ENCODE measurements around the gene SFTA2. TPM values are rescaled to one million over a fixed set of nuclear protein-coding genes. Genes with fewer than 3 reads are reported as not detected.
"Not testable (repeated sequence)": the region's sequence is repeated elsewhere in the genome, so short reads cannot be mapped to it uniquely, and the experiment has no call there.

SFTA2 gene
- total RNA-seq, 2 experiments from 2014 or later = not detected

DNA sequence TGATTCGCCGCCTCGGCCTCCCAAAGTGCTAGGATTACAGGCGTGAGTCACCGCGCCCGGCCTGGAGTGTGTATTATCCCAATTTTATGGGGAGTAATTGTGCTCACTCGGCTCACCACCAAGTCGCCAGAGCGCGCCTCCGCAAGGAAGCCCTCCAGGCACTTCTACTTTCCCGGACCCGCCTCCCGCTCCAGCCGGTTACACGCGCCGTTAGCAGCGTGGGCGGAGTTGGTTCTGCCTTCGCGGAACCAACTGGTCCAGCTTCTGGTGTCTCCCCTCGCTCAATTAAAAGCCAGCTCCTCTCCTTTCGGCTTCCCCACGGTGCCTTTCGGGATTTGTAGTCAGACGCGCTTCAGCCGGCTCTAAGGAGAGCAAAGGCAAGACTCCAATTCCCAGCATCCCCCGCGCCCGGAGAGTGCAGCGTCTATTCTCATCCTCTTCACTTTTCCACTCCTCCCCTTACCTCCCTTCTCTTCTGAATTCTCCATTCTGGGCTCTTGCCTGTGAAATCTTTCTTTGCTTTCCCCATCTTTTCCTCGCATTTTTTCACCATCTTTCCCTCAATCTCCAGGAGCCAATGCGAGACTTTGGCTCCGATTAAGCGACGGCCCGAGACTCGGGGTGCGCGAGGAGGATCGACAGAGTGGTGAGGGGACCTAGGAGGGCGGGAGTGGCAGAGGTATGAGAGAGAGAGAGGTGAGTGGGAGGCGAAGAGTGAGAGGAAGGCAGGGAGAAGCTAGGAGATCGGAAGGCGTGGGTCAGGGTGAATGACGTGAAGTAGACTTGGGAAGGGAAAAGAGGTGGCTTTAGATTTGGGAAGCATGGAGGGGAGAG is 24.0 kb downstream of the SFTA2 start, which contains the start of gene GTF2H4:
Gene GTF2H4 (plus strand): TSS at position 450 of the 834 bp plus-strand sequence.
- intact Hi-C loops (cut with micrococcal nuclease) = loop anchor here (1.0 to 2.0 kb wide), 3 partner anchors 23 to 291 kb away; partner anchors contain the start of genes DDR1, MDC1, MRPS18B and PPP1R10
- peak; percentile 98 for DNase-seq
- Mint-ChIP-seq H3K36me3 (ENCODE audit: low read depth) (peaks cover 13% of the 10 kb centered on the region), H3K4me3 (peak within 1 kb of the TSS; percentile 99), H3K4me1 (ENCODE audit: low read depth) (peaks cover 17% of the 10 kb centered on the region), H3K27me3 (ENCODE audit: low read depth) (no peaks in the 10 kb centered on the region), H3K9me3 (no peaks in the 10 kb centered on the region), H3K27ac (peak within 1 kb of the TSS; percentile 78)
- CTCF ChIA-PET = interaction anchor here (1.2 to 1.4 kb wide), 2 partner anchors 79 to 172 kb away, joined by 4 read pairs; no protein-coding TSS in a partner anchor

DNA sequence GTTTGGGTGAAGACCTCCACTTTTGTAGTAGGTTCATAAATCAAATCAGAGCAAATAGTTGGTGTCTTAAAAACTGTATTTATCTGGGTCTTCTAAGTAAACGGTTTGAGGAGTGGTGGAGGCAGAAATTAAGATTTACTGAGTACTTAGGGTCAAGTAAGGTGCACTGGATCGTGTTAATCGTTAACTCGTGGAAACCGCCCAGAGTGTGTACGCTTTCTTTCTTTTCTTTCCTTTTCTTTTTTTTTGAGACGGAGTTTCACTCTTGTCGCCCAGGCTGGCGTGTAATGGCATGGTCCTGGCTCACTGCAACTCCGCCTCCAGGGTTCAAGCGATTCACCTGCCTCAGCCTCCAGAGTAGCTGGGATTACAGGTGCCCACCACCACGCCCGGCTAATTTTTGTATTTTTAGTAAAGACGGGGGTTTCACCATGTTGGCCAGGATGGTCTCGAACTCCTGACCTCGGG is 24.6 kb downstream of the SFTA2 start:
- intact Hi-C loops (cut with micrococcal nuclease); H3K27me3 Mint-ChIP-seq (ENCODE audit: low read depth): not testable (repeated sequence)
- peak overlapping the region; percentile 99 for H3K4me3 Mint-ChIP-seq

DNA sequence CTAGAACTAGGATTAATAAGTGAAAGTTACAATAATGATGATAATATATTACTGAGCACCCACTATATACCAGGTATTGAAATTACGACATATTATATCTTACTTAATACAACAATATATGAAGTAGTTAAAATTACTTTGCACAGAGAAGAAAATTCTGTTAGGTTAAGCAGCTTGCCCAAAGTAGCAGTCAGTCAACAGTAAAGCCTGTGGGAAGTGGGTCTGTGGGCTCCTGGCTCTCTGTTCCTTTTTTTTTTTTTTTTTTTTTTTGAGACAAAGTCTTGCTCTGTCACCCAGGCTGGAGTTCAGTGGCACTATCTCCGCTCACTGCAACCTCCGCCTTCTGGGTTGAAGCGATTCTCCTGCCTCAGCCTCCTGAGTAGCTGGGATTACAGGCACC is 28.7 kb downstream of the SFTA2 start:
- peaks cover 4% of the 10 kb centered on the region for H3K36me3 Mint-ChIP-seq (ENCODE audit: low read depth)
- no peak overlapping the region for H3K4me3 Mint-ChIP-seq
- H3K9me3 Mint-ChIP-seq = no peaks in the 10 kb centered on the region
- H3K27ac Mint-ChIP-seq = no peak overlapping the region
- CTCF ChIA-PET = interaction anchor here (0.9 kb wide), 1 partner anchor 20 kb away, joined by 4 read pairs; no protein-coding TSS in a partner anchor
- intact Hi-C loops (cut with micrococcal nuclease) = no loop called here
- H3K27me3 Mint-ChIP-seq (ENCODE audit: low read depth) = no peaks in the 10 kb centered on the region
- no peak for DNase-seq
- H3K4me1 Mint-ChIP-seq (ENCODE audit: low read depth) = peaks cover 16% of the 10 kb centered on the region

More for the DNA sequence above, 24.6 kb downstream of the SFTA2 start:
- not testable (repeated sequence) for H3K27ac Mint-ChIP-seq; DNase-seq; H3K36me3 Mint-ChIP-seq (ENCODE audit: low read depth); H3K9me3 Mint-ChIP-seq
- CTCF ChIA-PET = interaction anchor here (0.6 to 1.7 kb wide), 3 partner anchors 172 to 551 kb away, joined by 4 to 5 read pairs (median 4); no protein-coding TSS in a partner anchor
- peaks cover 17% of the 10 kb centered on the region for H3K4me1 Mint-ChIP-seq (ENCODE audit: low read depth)

DNA sequence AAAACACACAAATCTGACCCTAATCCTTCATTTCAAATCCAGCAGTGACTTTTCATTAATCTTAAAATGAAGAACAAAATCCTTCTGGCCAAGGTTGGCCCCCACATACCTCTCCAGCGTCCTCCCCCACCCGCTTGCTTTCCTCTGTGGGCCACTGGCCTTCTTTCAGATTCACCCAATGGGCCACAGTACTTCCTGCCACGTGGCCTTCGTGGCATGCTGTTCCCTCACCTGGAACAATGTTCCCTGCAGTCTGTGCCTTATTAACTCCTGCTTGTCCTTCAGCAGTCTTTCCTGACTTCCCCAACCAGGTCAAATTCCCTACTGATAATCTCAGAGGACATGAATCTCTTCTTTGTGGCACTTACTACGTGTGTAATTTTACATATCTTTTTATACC is 29.3 kb downstream of the SFTA2 start:
- Mint-ChIP-seq H3K4me3 (no peak overlapping the region), H3K27me3 (ENCODE audit: low read depth) (no peaks in the 10 kb centered on the region), H3K27ac (no peak overlapping the region), H3K4me1 (ENCODE audit: low read depth) (peaks cover 11% of the 10 kb centered on the region), H3K9me3 (no peaks in the 10 kb centered on the region), H3K36me3 (ENCODE audit: low read depth) (peaks cover 4% of the 10 kb centered on the region)
- CTCF ChIA-PET = no interaction called here
- intact Hi-C loops (cut with micrococcal nuclease) = no loop called here
- no peak for DNase-seq

DNA sequence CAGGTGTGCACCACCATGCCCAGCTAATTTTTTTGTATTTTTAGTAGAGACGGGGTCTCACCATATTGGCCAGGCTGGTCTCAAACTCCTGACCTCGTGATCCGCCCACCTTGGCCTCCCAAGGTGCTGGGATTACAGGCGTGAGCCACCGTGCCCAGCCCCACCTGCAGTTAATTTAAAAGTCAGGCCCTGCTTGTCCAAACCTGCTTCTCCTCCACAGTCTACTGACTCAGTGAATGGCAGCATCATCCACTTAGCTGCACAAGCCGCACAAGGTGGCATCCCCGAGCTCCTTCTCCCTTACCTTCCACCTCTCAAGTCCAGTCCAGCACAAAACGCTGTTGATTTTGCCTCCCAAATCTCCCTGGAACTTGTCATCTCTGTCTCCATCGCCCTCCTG is 29.8 kb downstream of the SFTA2 start:
- H3K36me3 Mint-ChIP-seq (ENCODE audit: low read depth); CTCF ChIA-PET; H3K27me3 Mint-ChIP-seq (ENCODE audit: low read depth); H3K9me3 Mint-ChIP-seq; intact Hi-C loops (cut with micrococcal nuclease); H3K27ac Mint-ChIP-seq; H3K4me3 Mint-ChIP-seq; DNase-seq: not testable (repeated sequence)
- H3K4me1 Mint-ChIP-seq (ENCODE audit: low read depth) = peaks cover 11% of the 10 kb centered on the region

DNA sequence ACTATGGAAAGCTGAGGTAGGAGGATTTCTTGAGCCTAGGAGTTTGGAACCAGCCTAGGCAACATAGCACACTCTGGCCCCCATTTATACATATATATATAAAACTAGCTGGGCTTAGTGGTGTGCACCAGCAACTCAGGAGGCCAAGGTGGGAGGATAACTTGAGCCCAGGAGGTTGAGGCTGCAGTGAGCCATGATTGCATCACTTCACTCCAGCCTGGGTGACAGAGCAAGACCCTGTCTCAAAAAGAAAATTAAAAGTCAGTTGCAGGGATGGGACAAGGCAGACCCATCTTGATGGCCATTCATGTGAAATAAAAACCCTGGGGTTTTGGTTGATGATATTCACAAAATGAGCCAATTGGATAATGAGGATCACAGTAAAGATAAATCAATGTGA is 30.5 kb downstream of the SFTA2 start:
- DNase-seq = no peak
- CTCF ChIA-PET = no interaction called here
- no peak overlapping the region for H3K27ac Mint-ChIP-seq
- no peak overlapping the region for H3K4me3 Mint-ChIP-seq
- peaks cover 4% of the 10 kb centered on the region for H3K36me3 Mint-ChIP-seq (ENCODE audit: low read depth)
- intact Hi-C loops (cut with micrococcal nuclease) = no loop called here
- peaks cover 11% of the 10 kb centered on the region for H3K4me1 Mint-ChIP-seq (ENCODE audit: low read depth)
- no peaks in the 10 kb centered on the region for H3K9me3 Mint-ChIP-seq
- no peaks in the 10 kb centered on the region for H3K27me3 Mint-ChIP-seq (ENCODE audit: low read depth)

DNA sequence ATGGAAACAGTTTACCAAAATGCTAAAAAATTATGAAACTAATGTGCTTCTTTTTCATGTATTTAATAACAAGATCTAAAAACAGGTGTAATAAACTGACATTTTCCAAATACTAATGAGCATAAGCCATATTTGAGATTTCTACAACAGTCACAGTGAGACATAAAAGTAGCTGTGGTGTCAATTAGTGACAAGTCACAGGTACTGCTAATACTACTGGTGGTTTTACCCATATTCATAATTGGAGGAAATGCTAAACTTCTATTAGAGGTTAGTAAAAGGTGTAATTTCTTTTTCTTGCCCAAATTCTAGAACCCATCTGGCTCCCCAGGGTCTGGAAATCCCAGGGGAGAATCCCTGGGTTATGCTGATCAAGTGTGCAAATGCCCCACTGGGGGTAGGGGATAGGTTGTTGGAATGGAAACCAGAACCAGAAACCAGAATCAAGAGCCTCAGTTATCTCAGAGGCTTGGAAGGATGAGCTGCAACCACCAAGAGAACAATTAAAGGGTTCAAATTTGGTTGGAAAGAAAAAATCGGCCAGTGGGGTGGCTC is 31.0 kb downstream of the SFTA2 start:
- Mint-ChIP-seq H3K4me1 (ENCODE audit: low read depth) (peaks cover 11% of the 10 kb centered on the region), H3K9me3 (no peaks in the 10 kb centered on the region), H3K4me3 (no peak overlapping the region), H3K27ac (no peak overlapping the region), H3K36me3 (ENCODE audit: low read depth) (peaks cover 4% of the 10 kb centered on the region), H3K27me3 (ENCODE audit: low read depth) (no peaks in the 10 kb centered on the region)
- DNase-seq = peak; percentile 50
- CTCF ChIA-PET = interaction anchor here (0.7 kb wide), 1 partner anchor 451 kb away, joined by 3 read pairs; no protein-coding TSS in a partner anchor
- intact Hi-C loops (cut with micrococcal nuclease) = no loop called here

DNA sequence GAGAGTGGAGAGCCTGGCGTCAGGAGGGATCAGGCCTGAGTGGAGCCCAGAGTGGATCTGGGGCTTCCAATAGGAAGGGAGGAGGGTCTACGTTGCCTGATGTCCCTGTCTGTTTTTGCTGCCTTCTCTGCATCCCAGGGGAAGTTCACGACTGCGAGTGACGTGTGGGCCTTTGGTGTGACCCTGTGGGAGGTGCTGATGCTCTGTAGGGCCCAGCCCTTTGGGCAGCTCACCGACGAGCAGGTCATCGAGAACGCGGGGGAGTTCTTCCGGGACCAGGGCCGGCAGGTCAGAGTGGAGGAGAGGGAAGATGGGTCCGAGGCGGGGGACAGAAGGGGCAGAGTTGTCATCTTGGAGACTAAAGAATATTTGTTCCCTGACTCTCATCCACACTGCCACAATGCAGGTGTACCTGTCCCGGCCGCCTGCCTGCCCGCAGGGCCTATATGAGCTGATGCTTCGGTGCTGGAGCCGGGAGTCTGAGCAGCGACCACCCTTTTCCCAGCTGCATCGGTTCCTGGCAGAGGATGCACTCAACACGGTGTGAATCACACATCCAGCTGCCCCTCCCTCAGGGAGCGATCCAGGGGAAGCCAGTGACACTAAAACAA is 33.1 kb downstream of the SFTA2 start:
- H3K4me3 Mint-ChIP-seq = no peak overlapping the region
- H3K4me1 Mint-ChIP-seq (ENCODE audit: low read depth) = peaks cover 11% of the 10 kb centered on the region
- CTCF ChIA-PET = interaction anchor here (0.8 kb wide), 1 partner anchor 70 kb away, joined by 4 read pairs; no protein-coding TSS in a partner anchor
- no peak for DNase-seq
- H3K9me3 Mint-ChIP-seq = no peaks in the 10 kb centered on the region
- H3K36me3 Mint-ChIP-seq (ENCODE audit: low read depth) = peaks cover 4% of the 10 kb centered on the region
- no peaks in the 10 kb centered on the region for H3K27me3 Mint-ChIP-seq (ENCODE audit: low read depth)
- no peak overlapping the region for H3K27ac Mint-ChIP-seq
- intact Hi-C loops (cut with micrococcal nuclease) = no loop called here

DNA sequence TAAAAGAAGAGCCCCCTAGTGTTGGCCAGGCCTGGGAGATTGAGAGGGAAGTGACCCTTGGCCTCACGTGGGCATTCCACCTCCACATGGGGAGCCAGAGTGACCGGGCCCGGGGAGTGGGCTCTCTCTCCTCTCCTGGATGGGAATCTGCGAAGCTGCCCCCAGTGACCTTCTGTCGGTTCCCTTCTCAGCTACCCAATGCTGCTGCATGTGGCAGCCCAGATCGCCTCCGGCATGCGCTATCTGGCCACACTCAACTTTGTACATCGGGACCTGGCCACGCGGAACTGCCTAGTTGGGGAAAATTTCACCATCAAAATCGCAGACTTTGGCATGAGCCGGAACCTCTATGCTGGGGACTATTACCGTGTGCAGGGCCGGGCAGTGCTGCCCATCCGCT is 34.1 kb downstream of the SFTA2 start:
- Mint-ChIP-seq H3K36me3 (ENCODE audit: low read depth) (peaks cover 4% of the 10 kb centered on the region), H3K4me1 (ENCODE audit: low read depth) (peaks cover 11% of the 10 kb centered on the region), H3K27ac (no peak overlapping the region), H3K4me3 (no peak overlapping the region), H3K9me3 (no peaks in the 10 kb centered on the region), H3K27me3 (ENCODE audit: low read depth) (no peaks in the 10 kb centered on the region)
- DNase-seq = no peak
- CTCF ChIA-PET = interaction anchor here (0.7 kb wide), 1 partner anchor 18 kb away, joined by 3 read pairs; no protein-coding TSS in a partner anchor
- intact Hi-C loops (cut with micrococcal nuclease) = no loop called here

DNA sequence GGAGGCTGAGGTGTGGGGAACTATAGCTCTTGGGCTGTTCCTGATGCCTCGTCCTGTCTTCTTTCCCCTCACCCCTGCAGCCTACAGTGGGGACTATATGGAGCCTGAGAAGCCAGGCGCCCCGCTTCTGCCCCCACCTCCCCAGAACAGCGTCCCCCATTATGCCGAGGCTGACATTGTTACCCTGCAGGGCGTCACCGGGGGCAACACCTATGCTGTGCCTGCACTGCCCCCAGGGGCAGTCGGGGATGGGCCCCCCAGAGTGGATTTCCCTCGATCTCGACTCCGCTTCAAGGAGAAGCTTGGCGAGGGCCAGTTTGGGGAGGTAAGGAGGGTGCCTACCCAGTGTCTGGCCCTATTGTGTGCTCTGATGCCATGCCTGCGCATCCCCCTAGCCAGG is 35.4 kb downstream of the SFTA2 start:
- Mint-ChIP-seq H3K4me1 (ENCODE audit: low read depth) (peaks cover 11% of the 10 kb centered on the region), H3K4me3 (no peak overlapping the region), H3K27ac (no peak overlapping the region), H3K9me3 (no peaks in the 10 kb centered on the region), H3K27me3 (ENCODE audit: low read depth) (no peaks in the 10 kb centered on the region), H3K36me3 (ENCODE audit: low read depth) (peaks cover 4% of the 10 kb centered on the region)
- intact Hi-C loops (cut with micrococcal nuclease) = no loop called here
- DNase-seq = no peak
- CTCF ChIA-PET = interaction anchor here (1.4 kb wide), 1 partner anchor 191 kb away, joined by 4 read pairs; no protein-coding TSS in a partner anchor

DNA sequence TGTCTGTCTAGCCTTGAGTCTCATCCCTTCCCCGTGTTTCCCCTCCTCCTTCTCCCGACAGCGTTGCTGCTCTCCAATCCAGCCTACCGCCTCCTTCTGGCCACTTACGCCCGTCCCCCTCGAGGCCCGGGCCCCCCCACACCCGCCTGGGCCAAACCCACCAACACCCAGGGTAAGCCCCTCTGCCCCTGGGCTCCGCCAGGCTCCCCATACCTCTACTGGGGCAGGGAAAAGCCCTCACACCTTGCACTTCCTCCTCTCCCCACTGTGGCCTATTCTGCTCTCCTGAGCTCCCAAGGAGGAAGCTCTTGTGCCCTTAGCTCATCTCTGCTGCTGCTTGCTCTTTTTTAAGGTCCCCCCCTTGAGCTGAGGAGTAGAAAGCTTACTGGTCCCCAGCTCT is 36.6 kb downstream of the SFTA2 start:
- no peak for DNase-seq
- H3K27ac Mint-ChIP-seq = no peak overlapping the region
- intact Hi-C loops (cut with micrococcal nuclease) = no loop called here
- H3K4me3 Mint-ChIP-seq = no peak overlapping the region
- peaks cover 4% of the 10 kb centered on the region for H3K36me3 Mint-ChIP-seq (ENCODE audit: low read depth)
- H3K9me3 Mint-ChIP-seq = no peaks in the 10 kb centered on the region
- H3K27me3 Mint-ChIP-seq (ENCODE audit: low read depth) = no peaks in the 10 kb centered on the region
- CTCF ChIA-PET = interaction anchor here (1.4 kb wide), 1 partner anchor 192 kb away, joined by 4 read pairs; no protein-coding TSS in a partner anchor
- H3K4me1 Mint-ChIP-seq (ENCODE audit: low read depth) = peaks cover 3% of the 10 kb centered on the region

DNA sequence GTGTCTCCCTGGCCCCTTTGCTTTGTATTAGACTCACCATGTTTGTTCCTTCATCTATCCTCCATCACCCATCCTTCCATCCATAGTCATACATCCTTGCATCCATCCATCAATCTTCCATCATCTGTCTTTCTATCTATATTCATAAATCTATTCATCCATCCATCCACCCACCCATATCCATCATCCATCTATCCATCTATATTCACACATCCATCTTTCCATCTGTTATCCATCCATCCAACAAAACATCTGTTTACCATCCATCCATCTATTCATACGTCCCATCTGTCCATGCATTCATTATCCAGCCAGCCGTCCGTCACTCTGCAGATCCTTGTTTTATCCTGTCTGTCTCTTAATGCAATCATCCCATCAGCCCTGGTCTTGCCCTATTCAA is 37.0 kb downstream of the SFTA2 start:
- peaks cover 6% of the 10 kb centered on the region for H3K36me3 Mint-ChIP-seq (ENCODE audit: low read depth)
- H3K9me3 Mint-ChIP-seq = no peaks in the 10 kb centered on the region
- CTCF ChIA-PET = interaction anchor here (1.4 kb wide), 1 partner anchor 192 kb away, joined by 4 read pairs; no protein-coding TSS in a partner anchor
- H3K4me1 Mint-ChIP-seq (ENCODE audit: low read depth) = no peaks in the 10 kb centered on the region
- intact Hi-C loops (cut with micrococcal nuclease) = no loop called here
- no peak overlapping the region for H3K4me3 Mint-ChIP-seq
- no peak for DNase-seq
- H3K27ac Mint-ChIP-seq = no peak overlapping the region
- H3K27me3 Mint-ChIP-seq (ENCODE audit: low read depth) = no peaks in the 10 kb centered on the region

All from activated naive CD4-positive, alpha-beta T cell treated with anti-CD3 and anti-CD28 coated beads for 36 hours (primary cell).